ENCODE data around the gene MYBBP1A.

GRCh38 chr17:4594931-4595684, 39.9 kb upstream of the MYBBP1A start:
- TF ChIP-seq POLR2AphosphoS5 (IDR thresholded peaks at IDR 0.05; ENCODE audit: low read depth, low read length) (no peak), TAF1 (IDR thresholded peaks at IDR 0.05; ENCODE audit: low read depth, low read length) (no peak), POLR2A (IDR thresholded peaks at IDR 0.05; ENCODE audit: low read depth, low read length) (no peak)
